Measurements from ENCODE around the gene CETN3.
"Not testable (repeated sequence)": the region's sequence is repeated elsewhere in the genome, so short reads cannot be mapped to it uniquely, and the experiment has no call there.

CETN3 gene

DNA sequence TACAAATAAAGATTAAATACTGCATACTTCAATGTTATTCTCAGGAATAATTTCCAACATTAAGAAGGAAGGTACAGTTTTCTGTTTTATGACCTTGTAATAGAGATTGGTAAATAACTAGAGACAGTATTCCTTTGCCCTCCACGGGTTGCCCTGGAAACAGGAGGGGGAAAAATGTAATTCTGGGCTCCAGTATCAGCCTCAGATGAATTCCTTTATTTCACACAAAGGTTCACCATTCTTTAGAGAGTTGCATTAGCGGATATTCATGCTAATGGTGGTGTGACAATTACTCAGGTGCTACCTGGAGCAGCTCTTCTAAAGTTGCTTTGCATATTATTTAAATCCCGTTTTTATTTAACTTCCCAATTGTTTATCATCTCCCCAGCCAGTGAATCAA lies 42.6 kb downstream of the CETN3 start:
- TF ChIP-seq GATA1 (IDR thresholded peaks at IDR 0.05; ENCODE audit: low read depth, low read length) (no peak), POLR2A (IDR thresholded peaks at IDR 0.05; ENCODE audit: low read length) (no peak)
- DNase-seq, result no peak

DNA sequence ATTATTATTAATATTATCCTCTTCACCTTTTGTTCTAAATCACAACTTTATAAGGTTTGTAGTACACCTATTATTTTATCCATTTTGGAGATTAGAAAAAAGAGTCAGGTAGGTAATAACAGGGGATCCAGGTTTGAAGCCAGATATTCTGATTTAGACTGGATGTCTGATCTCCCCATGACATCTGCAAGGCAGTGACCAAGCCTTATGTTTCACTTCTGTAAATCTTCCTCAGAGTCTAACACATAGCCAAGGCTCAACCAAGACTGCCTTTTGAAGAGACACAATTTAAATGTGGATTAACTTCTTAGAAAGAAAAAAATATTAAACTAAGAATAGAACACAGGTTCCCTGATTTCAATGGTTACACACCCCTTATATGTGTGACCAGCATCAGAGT lies 44.2 kb downstream of the CETN3 start:
- TF ChIP-seq GATA1 (IDR thresholded peaks at IDR 0.05; ENCODE audit: low read depth, low read length), result no peak
- TF ChIP-seq POLR2A (IDR thresholded peaks at IDR 0.05; ENCODE audit: low read length), result no peak
- no peak for DNase-seq

DNA sequence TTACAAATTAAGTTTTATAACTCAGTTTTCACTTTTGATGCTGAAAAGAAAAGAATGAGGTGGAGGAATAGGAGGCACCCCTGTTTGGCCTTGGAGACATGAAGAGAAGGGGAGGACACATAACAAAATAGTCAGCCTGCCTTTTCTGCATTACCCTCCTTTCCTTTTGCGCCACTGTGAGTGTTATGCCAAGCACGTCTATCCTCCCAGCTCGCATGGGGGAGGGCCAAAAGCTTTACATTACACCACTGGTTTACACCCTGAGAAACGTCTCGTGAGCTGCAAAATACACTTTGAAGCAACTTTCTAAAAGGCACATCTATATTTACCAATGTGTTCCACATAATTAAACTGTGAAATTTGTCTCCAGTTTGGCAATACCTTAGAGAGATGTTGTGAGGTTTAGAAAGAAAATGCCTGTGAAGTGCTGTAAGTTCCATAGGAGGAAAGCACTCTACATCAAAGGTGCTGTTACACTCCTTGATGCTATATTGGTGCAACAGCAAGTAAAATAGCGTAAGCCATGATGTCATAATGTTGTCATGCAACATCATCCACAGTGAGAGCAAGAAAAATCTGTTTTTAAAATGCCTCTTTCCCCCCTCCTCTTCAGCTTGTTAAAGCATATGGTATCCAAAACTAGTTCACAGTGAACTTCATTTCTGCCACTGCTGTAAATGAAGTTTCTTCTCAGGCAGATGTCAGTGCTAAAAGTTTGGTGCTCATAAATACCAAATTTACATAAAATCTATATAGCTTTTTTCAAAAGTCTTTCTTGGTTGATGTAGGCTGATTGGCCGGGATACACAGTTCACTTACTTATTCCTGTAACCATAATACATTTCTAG lies 50.3 kb downstream of the CETN3 start:
- no peak for TF ChIP-seq GATA1 (IDR thresholded peaks at IDR 0.05; ENCODE audit: low read depth, low read length)
- DNase-seq, result no peak

DNA sequence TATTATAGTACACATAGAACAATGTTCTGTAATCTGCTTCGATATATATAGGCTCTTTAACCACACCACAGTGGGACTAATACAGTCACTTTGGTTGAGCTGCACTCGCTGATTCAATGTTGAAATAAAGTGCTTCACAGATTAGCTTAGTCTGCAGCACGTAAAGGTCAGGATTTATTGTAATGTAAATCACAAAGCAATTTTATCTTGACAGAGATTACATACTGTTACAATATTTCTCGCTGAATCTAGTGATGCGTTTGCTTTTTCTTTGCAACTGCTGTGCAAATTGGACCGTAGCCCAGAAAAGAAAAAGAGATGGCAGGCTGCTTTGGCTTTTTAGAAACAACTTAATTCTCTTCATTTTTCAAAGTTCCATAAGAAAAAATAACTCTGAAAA lies 52.9 kb downstream of the CETN3 start:
- TF ChIP-seq GATA1 (IDR thresholded peaks at IDR 0.05; ENCODE audit: low read depth, low read length) (no peak), POLR2A (IDR thresholded peaks at IDR 0.05; ENCODE audit: low read length) (no peak)
- DNase-seq, result no peak

DNA sequence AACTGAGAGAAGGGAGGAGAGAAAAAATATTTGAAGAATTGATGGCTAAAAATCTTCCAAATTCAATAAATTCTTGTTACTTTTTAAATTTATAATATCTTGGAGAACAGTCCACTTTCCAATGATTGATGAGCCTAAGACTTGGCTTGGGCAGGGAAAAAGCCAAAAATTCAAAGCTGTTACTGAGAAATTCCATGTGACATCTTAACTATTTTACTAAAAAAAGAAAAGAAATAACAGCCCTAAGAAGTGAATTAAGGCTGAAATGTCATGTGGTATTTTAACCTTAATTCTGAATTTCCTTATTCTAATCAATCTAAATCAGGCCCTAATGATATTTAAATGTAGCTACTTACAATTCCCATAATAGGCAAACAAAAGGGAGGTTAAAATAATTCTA lies 53.4 kb downstream of the CETN3 start:
- TF ChIP-seq POLR2A (IDR thresholded peaks at IDR 0.05; ENCODE audit: low read length) (no peak), GATA1 (IDR thresholded peaks at IDR 0.05; ENCODE audit: low read depth, low read length) (no peak)
- DNase-seq, result no peak

DNA sequence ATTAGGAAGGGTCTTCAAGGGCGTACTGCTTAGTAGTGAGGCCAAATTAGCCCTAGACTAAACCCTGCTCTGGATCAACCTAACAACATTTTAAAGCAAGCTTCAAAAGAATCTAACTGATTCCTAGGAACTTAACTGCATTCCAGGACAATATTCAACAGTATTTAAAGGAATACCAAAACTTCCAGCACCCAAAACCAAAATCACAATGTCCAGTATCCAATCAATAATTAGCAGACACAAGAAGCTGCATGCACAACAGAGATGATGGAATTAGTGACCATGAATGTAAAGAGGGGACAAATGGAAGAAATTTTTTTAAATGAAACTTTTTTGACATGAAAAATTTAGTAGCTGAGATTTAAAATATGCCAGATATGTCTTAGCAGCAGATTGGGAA lies 53.9 kb downstream of the CETN3 start:
- DNase-seq, result no peak
- TF ChIP-seq GATA1 (IDR thresholded peaks at IDR 0.05; ENCODE audit: low read depth, low read length) (no peak), POLR2A (IDR thresholded peaks at IDR 0.05; ENCODE audit: low read length) (no peak)

DNA sequence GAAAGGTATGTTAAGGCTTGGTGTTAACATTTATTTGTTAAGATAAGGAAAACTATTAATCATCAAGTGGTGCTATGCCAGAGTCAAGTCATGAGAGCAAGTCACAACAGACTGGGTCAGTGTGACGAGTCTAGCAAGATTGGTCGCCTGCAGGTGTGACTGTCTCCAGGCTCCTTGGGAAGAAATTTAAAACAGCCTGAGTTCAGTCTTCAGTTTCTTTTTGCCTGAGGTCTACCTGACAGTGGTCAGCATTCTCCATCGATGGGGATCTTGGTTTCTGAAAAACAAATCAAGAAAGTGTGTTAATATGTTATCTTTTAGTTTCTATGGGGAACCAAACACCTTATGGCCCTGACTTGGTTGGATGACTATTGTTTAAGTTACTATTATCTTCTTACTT lies 56.3 kb downstream of the CETN3 start:
- DNase-seq, result no peak
- TF ChIP-seq POLR2A (IDR thresholded peaks at IDR 0.05; ENCODE audit: low read length), result no peak
- no peak for TF ChIP-seq GATA1 (IDR thresholded peaks at IDR 0.05; ENCODE audit: low read depth, low read length)

DNA sequence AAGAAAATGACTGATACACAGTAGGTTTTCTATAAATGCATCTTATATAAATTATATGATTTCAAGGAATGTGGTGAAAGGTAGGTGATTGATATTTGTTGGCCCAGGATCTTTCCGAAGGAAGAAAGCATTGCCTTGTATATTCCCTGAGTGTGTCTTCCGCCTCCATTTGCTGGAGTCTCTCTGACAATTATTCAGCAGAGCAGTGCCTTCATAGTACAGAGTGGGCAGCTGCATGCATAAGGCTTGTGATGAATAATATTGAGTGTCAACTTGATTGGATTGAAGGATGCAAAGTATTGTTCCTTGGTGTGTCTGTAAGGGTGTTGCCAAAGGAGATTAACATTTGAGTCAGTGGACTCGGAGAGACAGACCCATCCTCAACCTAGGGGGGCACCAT lies 58.5 kb downstream of the CETN3 start:
- DNase-seq, result no peak
- TF ChIP-seq POLR2A (IDR thresholded peaks at IDR 0.05; ENCODE audit: low read length) (no peak), GATA1 (IDR thresholded peaks at IDR 0.05; ENCODE audit: low read depth, low read length) (no peak)

DNA sequence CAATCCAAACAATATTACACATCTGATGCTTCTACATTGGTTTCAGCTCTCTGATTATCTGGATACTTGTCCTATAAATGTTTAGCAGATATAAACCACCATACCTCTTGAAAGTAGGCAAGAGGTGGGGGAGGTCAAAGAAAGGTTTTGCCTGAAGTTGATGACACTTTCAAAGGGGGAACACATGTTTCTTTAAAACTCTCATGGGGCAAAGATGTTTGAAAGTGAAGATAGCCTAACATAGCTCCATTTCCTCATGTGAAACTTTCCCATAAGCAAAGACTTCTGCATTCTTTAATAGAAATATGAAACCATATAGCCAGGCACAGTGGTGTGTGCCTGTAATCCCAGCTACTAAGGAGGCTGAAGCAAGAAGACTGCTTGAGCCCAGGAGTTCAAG lies 62.1 kb downstream of the CETN3 start:
- no peak for TF ChIP-seq POLR2A (IDR thresholded peaks at IDR 0.05; ENCODE audit: low read length)
- no peak for TF ChIP-seq GATA1 (IDR thresholded peaks at IDR 0.05; ENCODE audit: low read depth, low read length)
- no peak for DNase-seq

DNA sequence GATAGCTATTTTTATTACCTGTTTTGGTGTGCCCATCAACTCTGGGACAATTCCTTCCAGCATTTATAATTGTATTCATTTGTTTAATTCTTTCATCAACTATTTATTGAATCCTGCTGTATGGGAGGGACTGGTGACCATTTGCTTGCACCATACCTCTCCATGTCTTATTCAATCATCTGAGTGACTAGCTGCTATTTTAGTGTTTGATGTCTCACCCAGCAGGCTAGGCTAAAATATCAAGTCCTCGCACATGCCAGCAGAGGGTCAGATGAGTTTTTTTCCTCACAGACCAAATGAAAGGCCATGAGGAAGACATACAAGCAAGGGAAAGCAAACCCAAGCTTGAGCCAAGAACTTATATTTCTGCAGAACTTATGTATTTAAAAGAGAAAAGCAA lies 63.9 kb downstream of the CETN3 start:
- DNase-seq, result no peak
- TF ChIP-seq GATA1 (IDR thresholded peaks at IDR 0.05; ENCODE audit: low read depth, low read length) (no peak), POLR2A (IDR thresholded peaks at IDR 0.05; ENCODE audit: low read length) (no peak)

DNA sequence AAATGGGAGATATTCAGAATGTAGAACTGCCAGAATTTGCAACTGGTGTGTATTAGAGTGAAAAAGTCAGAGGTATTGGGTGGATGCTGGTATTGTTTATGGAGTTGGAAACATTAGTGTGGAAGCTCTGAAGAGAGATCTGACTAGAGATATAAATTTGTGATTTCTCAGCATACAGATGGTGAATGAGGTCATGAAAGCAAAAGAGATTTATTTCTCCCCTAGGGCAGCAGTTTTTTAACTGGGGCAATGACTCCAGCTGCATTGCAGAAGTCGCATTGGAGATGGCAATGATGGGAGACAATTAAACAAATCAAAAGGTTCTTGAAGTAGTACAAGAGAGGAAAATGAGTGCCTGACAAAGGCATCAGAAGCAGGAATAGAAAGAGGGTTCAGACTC lies 64.9 kb downstream of the CETN3 start:
- TF ChIP-seq GATA1 (IDR thresholded peaks at IDR 0.05; ENCODE audit: low read depth, low read length), result no peak
- TF ChIP-seq POLR2A (IDR thresholded peaks at IDR 0.05; ENCODE audit: low read length), result no peak
- no peak for DNase-seq

DNA sequence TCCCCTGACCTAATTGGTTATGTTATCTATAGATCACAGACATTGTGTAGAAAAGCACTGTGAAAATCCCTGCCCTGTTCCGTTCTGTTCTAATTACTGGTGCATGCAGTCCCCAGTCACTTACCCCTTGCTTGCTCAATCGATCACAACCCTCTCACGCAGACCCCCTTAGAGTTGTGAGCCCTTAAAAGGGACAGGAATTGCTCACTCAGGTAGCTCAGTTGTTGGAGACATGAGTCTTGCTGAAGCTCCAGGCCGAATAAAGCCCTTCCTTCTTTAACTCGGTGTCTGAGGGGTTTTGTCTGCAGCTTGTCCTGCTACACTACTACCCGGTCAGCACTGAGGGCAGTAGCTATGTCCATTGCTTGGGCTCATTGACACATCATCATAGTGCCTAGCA lies 65.8 kb downstream of the CETN3 start:
- DNase-seq, result not testable (repeated sequence)

DNA sequence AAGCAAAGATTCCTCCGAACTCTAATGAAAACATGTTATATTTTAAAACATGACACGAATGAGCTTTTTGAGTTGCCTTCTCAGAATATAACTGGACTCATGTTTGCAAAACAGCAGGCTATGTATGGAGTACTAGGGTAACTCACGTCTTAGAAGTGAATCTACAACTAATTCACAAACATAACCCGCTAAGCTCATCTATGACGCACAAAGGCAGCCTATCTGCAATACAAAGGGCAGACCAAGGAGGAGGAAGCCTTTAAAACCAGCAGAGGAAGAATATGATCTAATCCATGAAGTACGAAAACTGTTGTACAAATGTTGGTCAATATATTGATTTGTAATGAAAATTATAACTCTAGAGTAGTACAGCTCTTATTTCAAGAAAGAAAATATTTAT lies 67.0 kb downstream of the CETN3 start:
- no peak for DNase-seq
- TF ChIP-seq POLR2A (IDR thresholded peaks at IDR 0.05; ENCODE audit: low read length) (no peak), GATA1 (IDR thresholded peaks at IDR 0.05; ENCODE audit: low read depth, low read length) (no peak)
